Coronary artery (tissue), 2 donors: Measurements from ENCODE around the gene SRC.

Experiments used
- DNase-seq: peaks from one replicate; pipeline ENCODE4 v3.0.0-alpha.2; 2017; ENCODE audit warnings: low spot score
- H3K27ac ChIP-seq, 2 donors: fragments of 200-600 bp; sonication (generic); one replicate each; pipeline ENCODE4 v1.5.1; 2016 to 2019
- H3K4me3 ChIP-seq: fragments of 200-600 bp; sonication (generic); 2 replicates; pipeline ENCODE4 v1.5.1; 2016; ENCODE audit warnings: mild to moderate bottlenecking, moderate library complexity
- CTCF ChIP-seq: fragments of 200-600 bp; sonication (generic); IDR thresholded peaks from one replicate; pipeline ENCODE4 v1.5.1; 2019; ENCODE audit warnings: antibody characterized with exemption

Gene SRC

GRCh38 chr20:37430778-37431460 is 85.0 kb downstream of the SRC start:
- H3K27ac ChIP-seq = no peak overlapping the region
- DNase-seq = no peak
- TF ChIP-seq CTCF = no peak
- H3K4me3 ChIP-seq = no peak overlapping the region

- Histone ChIP-seq H3K27ac (no peak overlapping the region), H3K4me3 (no peak overlapping the region)
- no peak for TF ChIP-seq CTCF
- no peak for DNase-seq
Measured at GRCh38 chr20:37431786-37432185, 85.8 kb downstream of the SRC start.

- Histone ChIP-seq H3K27ac (no peak overlapping the region), H3K4me3 (no peak overlapping the region)
- no peak for DNase-seq
- no peak for TF ChIP-seq CTCF
Measured at GRCh38 chr20:37432606-37433005, 86.7 kb downstream of the SRC start.

GRCh38 chr20:37435607-37436006 is 89.7 kb downstream of the SRC start:
- DNase-seq = no peak
- TF ChIP-seq CTCF = no peak
- Histone ChIP-seq H3K4me3 (no peak overlapping the region), H3K27ac (no peak overlapping the region)

- Histone ChIP-seq H3K27ac (no peak overlapping the region), H3K4me3 (no peak overlapping the region)
- DNase-seq = no peak
- no peak for TF ChIP-seq CTCF
Measured at GRCh38 chr20:37436527-37437186, 90.7 kb downstream of the SRC start.

GRCh38 chr20:37437676-37438075 is 91.7 kb downstream of the SRC start:
- Histone ChIP-seq H3K27ac (no peak overlapping the region), H3K4me3 (no peak overlapping the region)
- TF ChIP-seq CTCF = no peak
- DNase-seq = no peak
